Upper lobe of left lung (tissue), 6 donors: ENCODE measurements around the gene SIL1. TPM values are rescaled to one million over a fixed set of nuclear protein-coding genes. Genes with fewer than 3 reads are reported as not detected.

Experiments used
- ATAC-seq, 2 donors: fragments of 200-7000 bp; cut with Tn5 transposase; one replicate each; pipeline ENCODE4 v1.9.1; 2022; ENCODE audit warnings: mild to moderate bottlenecking in 2 of 2, moderate library complexity in 2 of 2; ENCODE audit not compliant: low FRiP score in 2 of 2
- DNase-seq, 2 donors: peaks; one replicate each; pipeline ENCODE4 v3.0.0-alpha.2; 2019 to 2020
- H3K27ac ChIP-seq, 4 donors: fragments of 200-600 bp; sonication (generic); one replicate each; pipeline ENCODE4 v1.5.1; 2016 to 2019
- H3K27me3 ChIP-seq, 4 donors: fragments of 200-600 bp; sonication (generic); one replicate each; pipeline ENCODE4 v1.5.1; 2017 to 2019
- H3K36me3 ChIP-seq, 4 donors: fragments of 200-600 bp; sonication (generic); one replicate each; pipeline ENCODE4 v1.5.1; 2016 to 2019
- H3K4me1 ChIP-seq, 4 donors: fragments of 200-600 bp; sonication (generic); one replicate each; pipeline ENCODE4 v1.5.1; 2018 to 2019
- H3K4me3 ChIP-seq, 4 donors: fragments of 200-600 bp; sonication (generic); one replicate each; pipeline ENCODE4 v1.5.1; 2017 to 2019; ENCODE audit warnings: mild to moderate bottlenecking in 2 of 4, moderate library complexity in 1 of 4
- H3K9me3 ChIP-seq, 4 donors: fragments of 200-600 bp; sonication (generic); one replicate each; pipeline ENCODE4 v1.5.1; 2018 to 2019
- CTCF ChIP-seq, 6 experiments: fragments of 450-650 bp in 4 of 6; fragments of 200-600 bp in 2 of 6; sonication (generic) in 2 of 6; IDR thresholded peaks; one replicate each; pipeline ENCODE4 v1.5.1; 2016 to 2019; ENCODE audit warnings: antibody characterized with exemption in 6 of 6
- EP300 ChIP-seq, 4 donors: sonication (generic); formaldehyde crosslinking; IDR thresholded peaks; one replicate each; pipeline ENCODE4 v1.5.1; 2017; ENCODE audit warnings: antibody characterized with exemption in 4 of 4, control low read depth in 2 of 4
- POLR2A ChIP-seq, 4 donors: fragments of 450-650 bp; IDR thresholded peaks; one replicate each; pipeline ENCODE4 v1.5.1; 2016 to 2017; ENCODE audit warnings: antibody characterized with exemption in 4 of 4, mild to moderate bottlenecking in 2 of 4
- POLR2AphosphoS5 ChIP-seq, 2 donors: sonication (generic); formaldehyde crosslinking; IDR thresholded peaks; one replicate each; pipeline ENCODE4 v1.5.1; 2017; ENCODE audit warnings: antibody characterized with exemption in 2 of 2
- WGBS, 2 donors: methylation state at CpG; one replicate each; pipeline ENCODE4 v1.1.5; 2017 to 2018; 5-methylcytosine and 5-hydroxymethylcytosine counted together
- total RNA-seq, 6 donors: library from RNA; depleted of rRNA in 4 of 6; stranded (reverse); fragments of >200 nt in 4 of 6; gene quantifications; one replicate each; pipeline versions ENCODE4 v1.1.0 to v1.2.1, GENCODE V29; 2016 to 2021
- donor health status: DM: no; HTN: no; CAD: no; lungs with moderate emphysema.
- donor health status: DM: no; HTN: yes; CAD: no; lungs with severe emphysema.

SIL1 gene
- total RNA-seq, 6 donors from 2014 or later: 30.2 to 83.8 (median 51.2) TPM

DNA sequence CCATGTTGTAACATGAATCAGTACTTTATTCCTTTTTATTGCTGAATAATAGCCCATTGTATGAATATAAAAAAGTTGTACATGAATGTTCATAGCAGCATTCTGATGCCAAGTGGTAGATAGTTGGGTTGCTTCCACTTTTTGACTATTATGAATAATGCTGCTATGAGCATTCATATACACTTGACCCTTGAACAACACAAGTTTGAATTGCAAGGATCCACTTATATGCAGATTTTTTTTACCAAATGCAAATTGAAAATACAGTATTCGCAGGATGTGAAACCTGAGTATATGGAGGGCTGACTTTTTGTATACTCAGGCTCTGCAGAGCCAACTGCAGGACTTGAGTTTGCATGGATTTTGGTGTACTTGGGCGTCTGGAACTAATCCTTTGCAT, 14.7 kb upstream of the SIL1 start:
- no peaks in the 10 kb centered on the region for H3K9me3 ChIP-seq
- 81 to 85% methylated on average over 2 of the region's 2 CpGs for WGBS, 2 donors
- no peaks in the 10 kb centered on the region for H3K27me3 ChIP-seq
- no peak overlapping the region for H3K27ac ChIP-seq
- DNase-seq: no peak
- H3K36me3 ChIP-seq: no peaks in the 10 kb centered on the region
- TF ChIP-seq POLR2A (IDR thresholded peaks at IDR 0.05) (no peak), EP300 (IDR thresholded peaks at IDR 0.05) (no peak), CTCF (IDR thresholded peaks at IDR 0.05) (no peak), POLR2AphosphoS5 (IDR thresholded peaks at IDR 0.05) (no peak)
- peaks cover 0 to 6% (median 2%) of the 10 kb centered on the region in 4 donors for H3K4me1 ChIP-seq
- no peak overlapping the region for H3K4me3 ChIP-seq
- ATAC-seq: no peak

GRCh38 chr5:139212486-139212885, 14.3 kb upstream of the SIL1 start:
- Histone ChIP-seq H3K4me3 (no peak overlapping the region), H3K27me3 (no peaks in the 10 kb centered on the region), H3K9me3 (no peaks in the 10 kb centered on the region), H3K36me3 (no peaks in the 10 kb centered on the region), H3K27ac (no peak overlapping the region), H3K4me1 (peaks cover 0 to 8% (median 2%) of the 10 kb centered on the region in 4 donors)
- TF ChIP-seq EP300 (IDR thresholded peaks at IDR 0.05) (no peak), POLR2A (IDR thresholded peaks at IDR 0.05) (no peak), POLR2AphosphoS5 (IDR thresholded peaks at IDR 0.05) (no peak), CTCF (IDR thresholded peaks at IDR 0.05) (no peak)
- ATAC-seq: peak in 1 of 2 donors; percentile 64
- 66 to 69% methylated on average over 3 of the region's 3 CpGs for WGBS, 2 donors
- DNase-seq: no peak

GRCh38 chr5:139210585-139210984, 12.4 kb upstream of the SIL1 start:
- H3K27me3 ChIP-seq: no peaks in the 10 kb centered on the region
- DNase-seq (no peak), ATAC-seq (no peak)
- no peak overlapping the region for H3K4me3 ChIP-seq
- H3K27ac ChIP-seq: no peak overlapping the region
- no peaks in the 10 kb centered on the region for H3K36me3 ChIP-seq
- H3K9me3 ChIP-seq: no peaks in the 10 kb centered on the region
- peaks cover 0 to 12% (median 2%) of the 10 kb centered on the region in 4 donors for H3K4me1 ChIP-seq
- TF ChIP-seq EP300 (IDR thresholded peaks at IDR 0.05) (no peak), POLR2AphosphoS5 (IDR thresholded peaks at IDR 0.05) (no peak), POLR2A (IDR thresholded peaks at IDR 0.05) (no peak), CTCF (IDR thresholded peaks at IDR 0.05) (no peak)
- WGBS, 2 donors: 58 to 82% methylated on average over 2 to 4 of the region's 4 CpGs

- ATAC-seq (no peak), DNase-seq (no peak)
- no peaks in the 10 kb centered on the region for H3K27me3 ChIP-seq
- peaks cover 0 to 12% (median 2%) of the 10 kb centered on the region in 4 donors for H3K4me1 ChIP-seq
- no peak overlapping the region for H3K4me3 ChIP-seq
- H3K27ac ChIP-seq: no peak overlapping the region
- no peaks in the 10 kb centered on the region for H3K9me3 ChIP-seq
- TF ChIP-seq POLR2A (IDR thresholded peaks at IDR 0.05): no peak
- 75 to 77% methylated on average over 3 of the region's 3 CpGs for WGBS, 2 donors
- no peaks in the 10 kb centered on the region for H3K36me3 ChIP-seq
Measured at GRCh38 chr5:139207297-139208000, 9.3 kb upstream of the SIL1 start.

DNA sequence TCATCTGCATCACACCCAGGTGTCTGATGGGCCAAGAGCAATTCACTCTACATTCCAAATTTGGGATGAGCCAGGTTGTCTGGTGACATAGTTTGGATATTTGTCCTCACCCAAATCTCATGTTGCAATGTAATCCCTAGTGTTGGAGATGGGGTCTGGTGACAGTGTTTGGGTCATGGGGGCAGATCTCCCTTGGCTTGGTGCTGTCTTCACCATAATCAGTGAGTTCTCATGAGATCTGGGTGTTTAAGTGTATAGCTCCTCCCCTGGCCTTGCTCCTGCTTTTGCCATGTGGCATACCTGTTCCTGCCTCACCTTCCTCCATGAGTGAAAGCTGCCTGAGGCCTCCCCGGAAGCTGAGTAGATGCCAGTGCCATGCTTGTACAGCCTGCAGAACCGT, 7.4 kb upstream of the SIL1 start:
- TF ChIP-seq EP300 (IDR thresholded peaks at IDR 0.05) (no peak), POLR2A (IDR thresholded peaks at IDR 0.05) (no peak), CTCF (IDR thresholded peaks at IDR 0.05) (no peak), POLR2AphosphoS5 (IDR thresholded peaks at IDR 0.05) (no peak)
- DNase-seq: no peak
- H3K9me3 ChIP-seq: no peaks in the 10 kb centered on the region
- no peaks in the 10 kb centered on the region for H3K36me3 ChIP-seq
- 88 to 92% methylated on average over 2 of the region's 2 CpGs for WGBS, 2 donors
- H3K27ac ChIP-seq: no peak overlapping the region
- H3K4me1 ChIP-seq: peaks cover 0 to 12% (median 2%) of the 10 kb centered on the region in 4 donors
- no peak for ATAC-seq
- no peaks in the 10 kb centered on the region for H3K27me3 ChIP-seq
- H3K4me3 ChIP-seq: no peak overlapping the region
